GM21515 (cell line): ENCODE results near the gene RNF167.

Experiments
- ATAC-seq: cut with Tn5 transposase; IDR thresholded peaks from one replicate; pipeline ENCODE4 v1.9.1; 2021; ENCODE audit not compliant: unreplicated experiment

The RNF167 gene

GRCh38 chr17:4951486-4951885 lies 11.4 kb downstream of the RNF167 start:
- ATAC-seq, result no peak

- no peak for ATAC-seq
Measured at GRCh38 chr17:4953451-4953961, 13.4 kb downstream of the RNF167 start.

GRCh38 chr17:4955091-4955490 lies 15.0 kb downstream of the RNF167 start:
- no peak for ATAC-seq

GRCh38 chr17:4956493-4957061 lies 16.5 kb downstream of the RNF167 start:
- no peak for ATAC-seq

GRCh38 chr17:4958102-4958501 lies 18.0 kb downstream of the RNF167 start:
- ATAC-seq, result no peak

- no peak for ATAC-seq
Measured at GRCh38 chr17:4959261-4959965, 19.3 kb downstream of the RNF167 start.

- no peak for ATAC-seq
Measured at GRCh38 chr17:4960279-4960922, 20.3 kb downstream of the RNF167 start.

GRCh38 chr17:4965311-4965986 lies 25.4 kb downstream of the RNF167 start:
- no peak for ATAC-seq

GRCh38 chr17:4966844-4967538 lies 26.9 kb downstream of the RNF167 start:
- ATAC-seq, result peak; percentile 77

GRCh38 chr17:4967539-4968485 lies 27.7 kb downstream of the RNF167 start, which contains the start of gene SPAG7:
TSS of gene SPAG7 (minus strand) at chr17:4967817. CDS start at chr17:4967804, 13 bp downstream.
- peak; percentile 51 for ATAC-seq

GRCh38 chr17:4968486-4969046 lies 28.5 kb downstream of the RNF167 start:
- no peak for ATAC-seq

- ATAC-seq, result no peak
Measured at GRCh38 chr17:4969047-4969550, 29.0 kb downstream of the RNF167 start.

GRCh38 chr17:4969551-4970173 lies 29.6 kb downstream of the RNF167 start:
- ATAC-seq, result no peak

- no peak for ATAC-seq
Measured at GRCh38 chr17:4970273-4970672, 30.2 kb downstream of the RNF167 start.

- ATAC-seq, result no peak
Measured at GRCh38 chr17:4971826-4972225, 31.8 kb downstream of the RNF167 start.

- no peak for ATAC-seq
Measured at GRCh38 chr17:4972322-4972721, 32.3 kb downstream of the RNF167 start.

GRCh38 chr17:4972752-4973151 lies 32.7 kb downstream of the RNF167 start:
- ATAC-seq, result no peak

- no peak for ATAC-seq
Measured at GRCh38 chr17:4973256-4974114, 33.4 kb downstream of the RNF167 start.
